ENCODE results near the gene MYO18A.
A peak's percentile ranks its signal among the peaks of the same experiment; 100 is the strongest.
"Not testable (repeated sequence)": the region's sequence is repeated elsewhere in the genome, so short reads cannot be mapped to it uniquely, and the experiment has no call there.

MYO18A gene

DNA sequence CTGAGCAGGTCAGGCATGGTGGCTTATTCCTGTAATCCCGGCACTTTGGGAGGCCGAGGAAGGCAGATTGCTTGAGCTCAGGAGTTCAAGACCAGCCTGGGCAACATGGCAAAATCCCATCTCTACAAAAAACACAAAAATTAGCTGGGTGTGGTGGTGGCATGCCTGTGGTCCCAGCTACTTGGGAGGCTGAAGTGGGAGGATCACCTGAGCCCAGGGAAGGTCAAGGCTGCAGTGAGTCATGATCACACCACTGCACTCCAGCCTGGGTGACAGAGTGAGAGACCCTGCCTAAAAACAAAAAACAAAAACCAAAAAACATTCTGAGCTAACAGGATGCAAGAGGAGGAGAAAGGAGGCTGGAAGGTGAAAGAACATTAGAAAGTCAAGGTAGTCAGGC lies 33.0 kb downstream of the MYO18A start:
- not testable (repeated sequence) for DNase-seq (ENCODE audit: low read depth)

DNA sequence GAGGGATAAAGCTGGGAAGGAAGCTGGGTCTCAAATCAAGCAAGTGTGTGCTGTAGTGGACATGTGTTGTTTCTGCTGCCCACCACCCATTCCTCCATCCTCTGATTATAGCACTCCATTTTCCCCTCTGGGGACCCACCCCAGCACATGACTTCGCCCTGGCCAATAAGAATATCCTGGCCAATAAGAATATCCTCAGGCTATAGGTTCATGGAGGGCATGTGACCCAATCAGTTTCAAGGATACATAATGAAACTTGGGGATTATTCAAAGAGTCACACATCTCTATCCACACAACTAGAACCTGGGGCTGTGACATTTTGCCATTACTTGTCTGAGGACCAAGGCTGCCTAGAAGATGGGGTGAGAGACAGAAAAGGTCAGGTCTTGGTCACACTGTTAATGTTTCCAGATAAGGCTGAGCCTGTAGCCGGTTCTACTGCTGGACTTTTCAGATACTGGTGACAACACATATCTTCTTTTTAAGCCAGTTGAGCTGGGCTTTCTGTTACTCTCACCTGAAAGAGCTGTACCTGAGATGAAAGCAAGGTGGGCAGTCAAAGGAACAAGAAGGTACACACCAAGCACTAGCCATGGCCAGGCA lies 33.7 kb downstream of the MYO18A start:
- no peak for DNase-seq (ENCODE audit: low read depth)

DNA sequence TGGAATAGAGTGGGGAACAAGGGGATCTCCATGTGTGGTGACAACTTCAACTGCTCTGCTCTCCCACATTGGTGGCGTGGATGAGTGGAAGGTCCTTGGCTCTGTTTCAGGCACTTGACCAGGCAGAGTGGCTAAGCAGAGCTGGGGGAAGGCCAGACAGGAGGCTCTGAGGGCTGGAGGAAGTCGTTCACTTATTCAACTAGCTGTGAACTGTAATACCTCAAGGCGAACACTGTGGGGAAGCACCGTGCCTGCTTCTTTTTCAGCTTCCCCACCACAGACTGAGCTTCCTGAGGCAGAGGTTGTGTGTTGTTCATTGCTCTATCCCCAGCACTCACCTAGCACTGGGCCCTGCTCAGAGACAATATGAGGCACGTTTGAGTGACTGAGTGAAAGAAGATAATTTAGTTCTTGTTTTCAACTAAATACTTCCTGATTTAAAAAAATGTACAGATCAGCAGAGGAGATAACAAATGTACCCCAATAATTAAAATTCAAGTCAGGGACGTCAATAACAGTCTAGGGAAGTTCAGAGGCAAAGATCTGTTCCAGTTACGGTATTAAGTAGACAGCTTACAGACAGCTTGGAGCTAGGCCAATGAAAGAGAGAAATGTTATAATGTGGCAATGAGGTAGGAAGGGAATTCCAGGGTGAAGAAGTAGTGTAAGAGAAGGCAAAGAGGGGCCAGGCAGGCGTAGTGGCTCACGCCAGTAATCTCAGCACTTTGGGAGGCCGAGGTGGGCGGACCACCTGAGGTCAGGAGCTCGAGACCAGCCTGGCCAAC lies 34.7 kb downstream of the MYO18A start:
- no peak for DNase-seq (ENCODE audit: low read depth)

DNA sequence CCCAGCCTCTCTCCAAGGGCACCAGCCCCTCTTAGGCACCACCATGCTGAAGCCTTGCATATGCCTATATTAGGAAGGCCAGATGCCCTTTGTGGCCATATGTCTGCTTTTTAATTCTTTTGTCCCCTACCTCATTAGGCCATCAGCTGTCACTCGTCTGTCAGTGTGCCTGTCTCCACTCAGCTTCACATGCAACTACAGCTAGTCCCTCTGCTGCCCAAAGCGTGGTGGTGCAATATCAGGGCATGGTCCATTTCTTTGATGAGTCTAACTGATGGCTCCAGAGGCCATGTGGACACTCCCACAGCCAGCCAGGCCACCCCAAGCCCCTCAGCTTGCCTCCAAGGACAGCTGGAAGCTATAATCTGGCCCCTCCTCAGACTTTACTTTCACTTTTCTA lies 36.3 kb downstream of the MYO18A start:
- DNase-seq (ENCODE audit: low read depth) = no peak

DNA sequence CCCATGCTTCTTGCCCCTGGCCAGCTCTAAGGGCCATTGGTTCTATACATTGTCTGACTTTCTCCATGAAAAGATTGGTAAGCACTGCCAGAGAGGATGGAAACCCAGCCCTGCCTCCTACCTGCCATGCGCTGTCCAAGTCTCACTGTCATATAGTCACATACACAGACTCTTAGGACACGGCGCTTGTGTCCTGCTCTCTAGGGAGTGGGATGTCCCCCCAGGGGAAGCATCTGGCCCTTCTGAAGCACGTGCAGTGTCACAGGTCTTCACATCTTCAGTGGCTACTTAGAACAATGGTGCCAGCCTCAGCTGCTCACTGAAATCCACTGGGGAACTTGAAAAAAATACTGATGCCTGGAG lies 38.7 kb downstream of the MYO18A start:
- no peak for DNase-seq (ENCODE audit: low read depth)

GRCh38 chr17:29140631-29141513 lies 39.3 kb downstream of the MYO18A start:
- DNase-seq (ENCODE audit: low read depth) = no peak

DNA sequence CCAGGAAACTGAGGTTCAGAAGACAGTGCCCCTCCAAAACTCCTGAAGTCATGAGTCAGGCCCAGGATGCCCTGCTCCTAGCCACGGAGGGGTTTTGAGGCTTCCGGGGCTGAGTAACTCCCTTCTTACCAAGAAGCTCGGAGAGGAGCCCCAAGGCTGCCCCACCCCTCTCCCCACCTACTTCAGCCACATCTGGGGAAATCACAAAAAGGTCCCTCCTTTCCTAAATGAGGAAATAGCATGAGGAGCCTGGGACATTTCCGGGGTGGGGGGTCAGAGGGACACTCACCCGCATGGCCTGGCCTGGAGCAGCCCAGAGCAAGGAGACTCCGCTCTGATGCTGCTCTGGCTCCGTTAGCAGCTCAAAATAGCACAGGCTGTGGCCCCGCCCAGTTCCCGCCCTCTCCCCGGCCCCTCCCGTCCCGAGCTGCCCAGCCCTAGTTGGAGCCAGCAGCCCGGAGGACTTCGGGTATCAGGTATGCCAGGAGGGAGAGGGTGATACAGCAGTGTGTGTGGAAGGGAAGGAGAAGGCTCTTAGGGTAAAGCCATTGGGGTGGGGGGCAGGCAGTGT lies 40.1 kb downstream of the MYO18A start:
- DNase-seq (ENCODE audit: low read depth) = peak; percentile 71

- DNase-seq (ENCODE audit: low read depth) = no peak
Observed at GRCh38 chr17:29138971-29139691, 41.1 kb downstream of the MYO18A start.

DNA sequence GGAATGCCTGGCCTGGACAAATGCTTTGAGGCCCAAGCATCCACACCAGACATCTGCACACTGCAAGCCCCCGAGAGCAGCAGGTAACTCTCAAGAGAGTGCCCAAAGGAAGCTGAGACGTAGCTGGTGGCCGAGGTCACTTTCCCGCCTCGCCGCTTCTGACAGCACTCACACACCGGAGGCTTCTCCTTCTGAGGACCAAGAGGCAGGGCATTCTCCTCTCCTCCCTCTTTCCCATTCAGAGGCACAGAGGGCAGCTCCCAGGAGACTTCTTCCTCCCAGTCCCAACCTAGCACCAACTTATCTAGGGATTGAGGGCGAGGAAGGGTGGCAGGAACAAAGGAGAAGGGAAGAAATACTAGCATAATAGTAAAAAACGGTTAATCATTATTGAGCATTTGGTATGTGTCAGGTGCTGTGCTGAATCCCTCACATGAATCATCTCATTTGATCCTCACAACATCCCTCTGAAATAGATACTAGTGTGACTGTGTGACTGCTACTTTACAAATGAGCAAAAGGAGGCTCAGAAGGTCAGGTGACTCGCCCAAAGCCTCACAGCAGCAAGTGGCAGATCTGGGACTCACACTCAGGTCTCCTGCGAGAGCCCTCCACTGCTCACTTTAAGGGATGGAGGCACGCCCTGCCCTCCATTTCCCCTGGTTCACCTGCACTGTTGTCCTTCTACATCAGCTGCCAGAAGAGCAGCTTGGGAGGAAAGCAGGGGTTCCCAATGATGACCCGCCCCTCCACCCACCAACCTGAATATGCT lies 41.8 kb downstream of the MYO18A start:
- DNase-seq (ENCODE audit: low read depth) = no peak

GRCh38 chr17:29136998-29137730 lies 43.0 kb downstream of the MYO18A start:
- DNase-seq (ENCODE audit: low read depth) = no peak

DNA sequence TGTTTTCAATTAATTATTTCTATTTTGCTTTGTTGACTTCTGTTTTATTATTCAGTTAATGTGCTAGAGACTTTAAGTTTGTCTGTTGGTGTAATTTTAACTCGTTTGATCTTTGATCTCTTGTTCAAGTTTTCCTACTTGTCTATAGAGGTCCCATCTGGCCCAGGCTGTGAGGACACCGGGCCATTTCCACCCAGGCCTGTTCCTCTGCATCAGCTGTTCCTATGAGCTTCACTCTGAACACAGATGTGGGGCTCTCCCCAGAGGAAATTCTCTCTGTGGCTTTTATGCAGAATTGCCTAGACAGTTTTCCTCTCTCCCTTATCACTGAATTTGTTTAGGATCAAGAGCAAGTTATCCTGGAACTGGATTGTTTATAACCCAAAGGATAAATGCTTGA lies 44.7 kb downstream of the MYO18A start:
- no peak for DNase-seq (ENCODE audit: low read depth)

DNA sequence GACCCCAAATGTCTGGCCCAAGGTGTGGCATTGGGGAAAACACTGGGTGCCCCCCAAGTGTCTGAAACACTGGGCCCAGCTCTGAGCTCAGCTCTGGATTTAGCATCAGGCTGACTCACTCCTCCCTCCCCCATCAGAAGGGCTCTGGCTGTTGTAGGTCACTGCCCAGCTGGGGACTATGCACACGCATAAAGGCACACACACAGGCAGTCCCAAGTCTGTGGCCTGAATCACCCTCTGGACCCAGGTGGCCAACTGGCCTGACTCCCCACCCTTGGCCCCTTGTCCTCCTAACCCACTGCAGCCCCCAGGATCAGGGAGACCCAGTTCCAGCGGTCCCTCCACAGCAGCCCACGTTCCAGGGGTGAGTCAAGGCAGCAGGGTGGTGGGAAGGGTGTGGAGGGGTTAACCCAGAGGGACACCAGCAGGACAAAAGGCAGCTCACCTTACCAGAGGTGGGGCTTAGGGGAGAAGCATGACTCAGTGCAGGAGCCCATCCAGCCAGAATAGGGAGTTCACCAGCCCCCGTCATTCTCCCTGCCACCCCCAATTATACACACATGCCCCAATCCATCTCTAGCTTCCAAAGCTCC lies 47.0 kb downstream of the MYO18A start:
- DNase-seq (ENCODE audit: low read depth) = no peak

- no peak for DNase-seq (ENCODE audit: low read depth)
Observed at GRCh38 chr17:29131814-29132682, 48.1 kb downstream of the MYO18A start.

DNA sequence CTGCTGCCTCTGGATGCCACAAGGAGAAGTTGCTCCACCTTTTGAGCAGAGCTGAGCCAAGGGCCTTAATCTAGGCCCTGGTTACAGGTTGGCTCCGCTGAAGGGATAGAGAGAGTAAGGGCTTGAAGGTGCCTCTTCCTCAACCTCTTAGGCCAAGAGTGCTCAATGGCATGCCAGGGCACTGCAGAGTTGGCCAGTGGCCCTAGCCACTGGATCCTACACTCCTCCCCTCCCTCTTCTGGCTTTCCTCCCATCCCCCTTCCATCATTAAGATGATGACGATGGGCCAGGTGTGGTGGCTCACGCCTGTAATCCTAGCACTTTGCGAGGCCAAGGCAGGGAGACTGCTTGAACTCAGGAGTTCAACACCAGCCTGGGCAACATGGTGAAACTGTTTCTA lies 50.5 kb downstream of the MYO18A start:
- no peak for DNase-seq (ENCODE audit: low read depth)

DNA sequence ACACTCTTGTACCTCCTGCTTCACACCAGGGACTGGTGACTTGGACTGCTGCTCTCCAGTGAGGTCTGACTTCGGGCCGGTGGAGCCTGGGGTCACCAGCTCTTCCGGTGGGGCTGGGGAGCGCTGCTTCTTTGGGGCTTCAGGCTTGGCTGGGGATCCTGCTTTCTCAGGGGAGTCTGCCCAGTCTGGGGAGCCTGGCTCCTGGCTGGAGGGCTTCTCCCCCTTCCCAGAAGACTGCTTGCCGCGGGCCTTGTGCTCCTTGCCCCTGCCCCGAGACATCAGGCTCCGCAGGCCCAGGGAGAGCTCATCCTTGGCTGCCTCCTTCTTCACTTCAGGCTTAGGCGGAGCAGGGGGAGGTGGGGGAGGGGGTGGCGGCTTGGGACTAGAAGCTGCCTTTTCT lies 52.4 kb downstream of the MYO18A start:
- no peak for DNase-seq (ENCODE audit: low read depth)

GRCh38 chr17:29126268-29126930 lies 53.8 kb downstream of the MYO18A start:
- DNase-seq (ENCODE audit: low read depth) = no peak

GRCh38 chr17:29125651-29126050 lies 54.5 kb downstream of the MYO18A start:
- no peak for DNase-seq (ENCODE audit: low read depth)

GRCh38 chr17:29124925-29125273 lies 55.3 kb downstream of the MYO18A start:
- no peak for DNase-seq (ENCODE audit: low read depth)

Data from stimulated activated CD8-positive, alpha-beta memory T cell treated with anti-CD3 and anti-CD28 coated beads, Interleukin-7, amount 100 ng/mL, for 24 hours (primary cell).